GM18951 (cell line): Measurements from ENCODE around the gene GPR157.
A peak's percentile ranks its signal among the peaks of the same experiment; 100 is the strongest.
"Not testable (repeated sequence)": the region's sequence is repeated elsewhere in the genome, so short reads cannot be mapped to it uniquely, and the experiment has no call there.

Source experiments
- POLR2A ChIP-seq: IDR thresholded peaks from 4 replicates; pipeline ENCODE4 v1.6.1; 2011; ENCODE audit warnings: mild to moderate bottlenecking; ENCODE audit not compliant: insufficient read length, insufficient read depth; ENCODE audit errors: extremely low read depth
- in situ Hi-C: fragments of 300-500 bp; cut with MboI; formaldehyde crosslinking; loops from one replicate; pipeline ENCODE4 v1.12.0; 2022; ENCODE audit warnings: low sequenced_read_pairs, mixed read lengths, inconsistent platforms; ENCODE audit not compliant: unreplicated experiment

Gene GPR157

GRCh38 chr1:9128520-9129265 is at the start of gene GPR157:
Gene GPR157, minus strand, starts transcription at chr1:9129102. Its CDS starts 75 bp downstream, at chr1:9129027.
- TF ChIP-seq POLR2A: peak; percentile 59
- in situ Hi-C loops: no loop called here

- in situ Hi-C loops: no loop called here
- TF ChIP-seq POLR2A: no peak
These were observed 45.9 kb upstream of the GPR157 start for GRCh38 chr1:9174762-9175161.

GRCh38 chr1:9174243-9174642 is 45.3 kb upstream of the GPR157 start:
- TF ChIP-seq POLR2A: no peak
- in situ Hi-C loops: no loop called here

GRCh38 chr1:9169601-9170137 is 40.8 kb upstream of the GPR157 start:
- no peak for TF ChIP-seq POLR2A
- in situ Hi-C loops: no loop called here

- no peak for TF ChIP-seq POLR2A
- in situ Hi-C loops: no loop called here
These were observed 38.7 kb upstream of the GPR157 start for GRCh38 chr1:9167638-9168037.

- in situ Hi-C loops: no loop called here
- no peak for TF ChIP-seq POLR2A
These were observed 37.7 kb upstream of the GPR157 start for GRCh38 chr1:9166289-9167235.

- in situ Hi-C loops: no loop called here
- no peak for TF ChIP-seq POLR2A
These were observed 36.5 kb upstream of the GPR157 start for GRCh38 chr1:9165396-9165795.

GRCh38 chr1:9164919-9165318 is 36.0 kb upstream of the GPR157 start:
- no peak for TF ChIP-seq POLR2A
- in situ Hi-C loops: no loop called here

GRCh38 chr1:9164532-9164900 is 35.6 kb upstream of the GPR157 start:
- in situ Hi-C loops: no loop called here
- TF ChIP-seq POLR2A: no peak

GRCh38 chr1:9161963-9162362 is 33.1 kb upstream of the GPR157 start:
- TF ChIP-seq POLR2A: no peak

GRCh38 chr1:9161342-9161741 is 32.4 kb upstream of the GPR157 start:
- in situ Hi-C loops: no loop called here
- TF ChIP-seq POLR2A: no peak

More at GRCh38 chr1:9161963-9162362, 33.1 kb upstream of the GPR157 start:
- in situ Hi-C loops: no loop called here

- no peak for TF ChIP-seq POLR2A
- in situ Hi-C loops: no loop called here
These were observed 31.3 kb upstream of the GPR157 start for GRCh38 chr1:9160079-9160717.

GRCh38 chr1:9155879-9156278 is 27.0 kb upstream of the GPR157 start:
- TF ChIP-seq POLR2A: no peak
- in situ Hi-C loops: no loop called here

- in situ Hi-C loops: not testable (repeated sequence)
These were observed 26.5 kb upstream of the GPR157 start for GRCh38 chr1:9155405-9155804.
